Stimulated activated CD8-positive, alpha-beta memory T cell treated with anti-CD3 and anti-CD28 coated beads, Interleukin-12 subunit alpha, Interleukin-12 subunit beta, amount 100 ng/mL, for 24 hours (primary cell): ENCODE results near the gene LPGAT1.

Experiments
- DNase-seq: peaks from one replicate; pipeline ENCODE4 v3.0.0-alpha.2; 2020; ENCODE audit errors: extremely low read depth

Gene LPGAT1

GRCh38 chr1:211828584-211829342 is 1.8 kb downstream of the LPGAT1 start:
- DNase-seq: no peak

GRCh38 chr1:211827051-211827450 is 3.5 kb downstream of the LPGAT1 start:
- DNase-seq: no peak

- DNase-seq: no peak
These were observed 4.6 kb downstream of the LPGAT1 start for GRCh38 chr1:211825980-211826379.

- DNase-seq: no peak
These were observed 7.7 kb downstream of the LPGAT1 start for GRCh38 chr1:211822677-211823407.

- no peak for DNase-seq
These were observed 14.0 kb downstream of the LPGAT1 start for GRCh38 chr1:211816586-211816985.

GRCh38 chr1:211814313-211814712 is 16.2 kb downstream of the LPGAT1 start:
- DNase-seq: no peak

GRCh38 chr1:211813590-211813989 is 17.0 kb downstream of the LPGAT1 start:
- DNase-seq: no peak

GRCh38 chr1:211812584-211812983 is 18.0 kb downstream of the LPGAT1 start:
- no peak for DNase-seq

- DNase-seq: no peak
These were observed 18.7 kb downstream of the LPGAT1 start for GRCh38 chr1:211811848-211812247.

- no peak for DNase-seq
These were observed 19.4 kb downstream of the LPGAT1 start for GRCh38 chr1:211811126-211811525.

- DNase-seq: no peak
These were observed 22.1 kb downstream of the LPGAT1 start for GRCh38 chr1:211808475-211808874.

- DNase-seq: no peak
These were observed 25.6 kb downstream of the LPGAT1 start for GRCh38 chr1:211804915-211805314.

- no peak for DNase-seq
These were observed 29.5 kb downstream of the LPGAT1 start for GRCh38 chr1:211800925-211801607.

- no peak for DNase-seq
These were observed 32.6 kb downstream of the LPGAT1 start for GRCh38 chr1:211797994-211798393.

- no peak for DNase-seq
These were observed 38.6 kb downstream of the LPGAT1 start for GRCh38 chr1:211791979-211792378.

GRCh38 chr1:211789641-211790464 is 40.7 kb downstream of the LPGAT1 start:
- DNase-seq: no peak

GRCh38 chr1:211788626-211789025 is 41.9 kb downstream of the LPGAT1 start:
- DNase-seq: no peak

GRCh38 chr1:211783897-211784296 is 46.7 kb downstream of the LPGAT1 start:
- no peak for DNase-seq

- no peak for DNase-seq
These were observed 47.3 kb downstream of the LPGAT1 start for GRCh38 chr1:211783266-211783665.

- DNase-seq: no peak
These were observed 49.3 kb downstream of the LPGAT1 start for GRCh38 chr1:211781260-211781659.

GRCh38 chr1:211775170-211775569 is 55.4 kb downstream of the LPGAT1 start:
- no peak for DNase-seq

GRCh38 chr1:211764701-211765100 is 65.9 kb downstream of the LPGAT1 start:
- DNase-seq: no peak
